Measurements from ENCODE around the gene VGLL2.

Gene VGLL2

DNA sequence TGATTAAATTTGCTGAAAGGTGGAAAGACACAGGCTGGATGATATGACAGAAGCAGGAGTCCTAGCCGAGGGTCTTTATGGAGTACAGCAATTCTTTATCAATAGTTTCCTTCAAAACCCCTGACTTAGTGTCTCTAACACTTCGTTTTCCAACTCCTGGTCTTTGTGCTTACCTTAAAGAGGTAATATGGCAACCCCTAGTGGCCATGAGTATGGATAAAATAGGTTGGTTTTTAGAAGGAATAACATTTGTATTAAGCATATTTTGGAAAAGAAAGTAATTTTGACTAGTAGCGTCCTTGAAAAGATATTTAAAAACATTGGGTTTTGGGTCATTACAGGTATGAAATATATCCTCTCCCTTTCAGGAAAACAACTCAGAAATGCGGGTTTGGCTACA lies 51.9 kb downstream of the VGLL2 start:
- no peak for DNase-seq (ENCODE audit: low read depth, low spot score)

All from brain pericyte (primary cell).